K562 (cell line): Measurements from ENCODE around the gene SPTBN4. TPM values are rescaled to one million over a fixed set of nuclear protein-coding genes. Genes with fewer than 3 reads are reported as not detected.

Experiments used
- BRD9 ChIP-seq: fragments of 450-650 bp; IDR thresholded peaks from 2 replicates; pipeline ENCODE4 v1.6.1; 2018; ENCODE audit warnings: low read depth; ENCODE audit not compliant: partially characterized antibody
- CXXC5 ChIP-seq: fragments of 250-450 bp; sonication (Bioruptor Pico); IDR thresholded peaks from 2 replicates; pipeline ENCODE4 v1.8.0; 2022; ENCODE audit warnings: inconsistent platforms, mild to moderate bottlenecking, moderate library complexity
- LARP7 ChIP-seq: fragments of 450-650 bp; IDR thresholded peaks from 2 replicates; pipeline ENCODE4 v1.6.1; 2016
- MECOM ChIP-seq: fragments of 250-450 bp; sonication (Bioruptor Pico); IDR thresholded peaks from 2 replicates; pipeline ENCODE4 v1.8.0; 2022; ENCODE audit warnings: inconsistent platforms
- SMARCE1 ChIP-seq: fragments of 450-650 bp; IDR thresholded peaks from 2 replicates; pipeline ENCODE4 v1.7.1; 2016; ENCODE audit warnings: mild to moderate bottlenecking
- ZZZ3 ChIP-seq: fragments of 450-650 bp; IDR thresholded peaks from 2 replicates; pipeline ENCODE4 v1.6.1; 2016; ENCODE audit warnings: antibody characterized with exemption, mild to moderate bottlenecking, moderate library complexity
- polyA plus RNA-seq, 8 experiments: library from polyadenylated mRNA; depleted of rRNA in 4 of 8; stranded (reverse) in 5 of 8; unstranded in 3 of 8; fragments of >200 nt; fragmentation: Nextera tagmentation in 2 of 8; fragmentation: Illumina TruSeq in 1 of 8; extraction: Ambion mirVana in 2 of 8; extraction: Trizol in 1 of 8; gene quantifications; 2 replicates each; pipeline versions ENCODE4 v1.2.1 to v1.2.3, GENCODE V29; 2011 to 2014; ENCODE audit warnings: inconsistent platforms in 1 of 8, missing spikeins in 1 of 8
- total RNA-seq, 7 experiments: library from RNA; depleted of rRNA in 6 of 7; stranded (reverse); fragments of >200 nt in 6 of 7; fragmentation: Illumina TruSeq in 2 of 7; extraction: Trizol in 2 of 7; gene quantifications; 2 replicates each; pipeline versions ENCODE4 v1.2.1 to v1.2.3, GENCODE V29; 2011 to 2021; ENCODE audit warnings: low replicate concordance in 1 of 7
- TF ChIP-seq, protein P1 (sequence below): fragments of 200-600 bp; sonication (generic); IDR thresholded peaks from one replicate; pipeline ENCODE4 v1.6.1; 2012; ENCODE audit warnings: mild to moderate bottlenecking, low read depth, low read length, inconsistent platforms
- TF ChIP-seq, protein P2 (sequence below): sonication (generic); formaldehyde crosslinking; IDR thresholded peaks from 2 replicates; pipeline ENCODE4 v1.8.0; 2023; ENCODE audit warnings: mild to moderate bottlenecking, missing genetic modification reagents

SPTBN4 gene
- total and polyA plus RNA-seq, 9 of the 15 experiments (the other 6 are each of a cell fraction or from before 2014, with no cell fraction given) = 0.01 to 1.5 (median 0.86) TPM

GRCh38 chr19:40565355-40565754, 98.6 kb downstream of the SPTBN4 start (continued):
- TF ChIP-seq, protein P1, sequence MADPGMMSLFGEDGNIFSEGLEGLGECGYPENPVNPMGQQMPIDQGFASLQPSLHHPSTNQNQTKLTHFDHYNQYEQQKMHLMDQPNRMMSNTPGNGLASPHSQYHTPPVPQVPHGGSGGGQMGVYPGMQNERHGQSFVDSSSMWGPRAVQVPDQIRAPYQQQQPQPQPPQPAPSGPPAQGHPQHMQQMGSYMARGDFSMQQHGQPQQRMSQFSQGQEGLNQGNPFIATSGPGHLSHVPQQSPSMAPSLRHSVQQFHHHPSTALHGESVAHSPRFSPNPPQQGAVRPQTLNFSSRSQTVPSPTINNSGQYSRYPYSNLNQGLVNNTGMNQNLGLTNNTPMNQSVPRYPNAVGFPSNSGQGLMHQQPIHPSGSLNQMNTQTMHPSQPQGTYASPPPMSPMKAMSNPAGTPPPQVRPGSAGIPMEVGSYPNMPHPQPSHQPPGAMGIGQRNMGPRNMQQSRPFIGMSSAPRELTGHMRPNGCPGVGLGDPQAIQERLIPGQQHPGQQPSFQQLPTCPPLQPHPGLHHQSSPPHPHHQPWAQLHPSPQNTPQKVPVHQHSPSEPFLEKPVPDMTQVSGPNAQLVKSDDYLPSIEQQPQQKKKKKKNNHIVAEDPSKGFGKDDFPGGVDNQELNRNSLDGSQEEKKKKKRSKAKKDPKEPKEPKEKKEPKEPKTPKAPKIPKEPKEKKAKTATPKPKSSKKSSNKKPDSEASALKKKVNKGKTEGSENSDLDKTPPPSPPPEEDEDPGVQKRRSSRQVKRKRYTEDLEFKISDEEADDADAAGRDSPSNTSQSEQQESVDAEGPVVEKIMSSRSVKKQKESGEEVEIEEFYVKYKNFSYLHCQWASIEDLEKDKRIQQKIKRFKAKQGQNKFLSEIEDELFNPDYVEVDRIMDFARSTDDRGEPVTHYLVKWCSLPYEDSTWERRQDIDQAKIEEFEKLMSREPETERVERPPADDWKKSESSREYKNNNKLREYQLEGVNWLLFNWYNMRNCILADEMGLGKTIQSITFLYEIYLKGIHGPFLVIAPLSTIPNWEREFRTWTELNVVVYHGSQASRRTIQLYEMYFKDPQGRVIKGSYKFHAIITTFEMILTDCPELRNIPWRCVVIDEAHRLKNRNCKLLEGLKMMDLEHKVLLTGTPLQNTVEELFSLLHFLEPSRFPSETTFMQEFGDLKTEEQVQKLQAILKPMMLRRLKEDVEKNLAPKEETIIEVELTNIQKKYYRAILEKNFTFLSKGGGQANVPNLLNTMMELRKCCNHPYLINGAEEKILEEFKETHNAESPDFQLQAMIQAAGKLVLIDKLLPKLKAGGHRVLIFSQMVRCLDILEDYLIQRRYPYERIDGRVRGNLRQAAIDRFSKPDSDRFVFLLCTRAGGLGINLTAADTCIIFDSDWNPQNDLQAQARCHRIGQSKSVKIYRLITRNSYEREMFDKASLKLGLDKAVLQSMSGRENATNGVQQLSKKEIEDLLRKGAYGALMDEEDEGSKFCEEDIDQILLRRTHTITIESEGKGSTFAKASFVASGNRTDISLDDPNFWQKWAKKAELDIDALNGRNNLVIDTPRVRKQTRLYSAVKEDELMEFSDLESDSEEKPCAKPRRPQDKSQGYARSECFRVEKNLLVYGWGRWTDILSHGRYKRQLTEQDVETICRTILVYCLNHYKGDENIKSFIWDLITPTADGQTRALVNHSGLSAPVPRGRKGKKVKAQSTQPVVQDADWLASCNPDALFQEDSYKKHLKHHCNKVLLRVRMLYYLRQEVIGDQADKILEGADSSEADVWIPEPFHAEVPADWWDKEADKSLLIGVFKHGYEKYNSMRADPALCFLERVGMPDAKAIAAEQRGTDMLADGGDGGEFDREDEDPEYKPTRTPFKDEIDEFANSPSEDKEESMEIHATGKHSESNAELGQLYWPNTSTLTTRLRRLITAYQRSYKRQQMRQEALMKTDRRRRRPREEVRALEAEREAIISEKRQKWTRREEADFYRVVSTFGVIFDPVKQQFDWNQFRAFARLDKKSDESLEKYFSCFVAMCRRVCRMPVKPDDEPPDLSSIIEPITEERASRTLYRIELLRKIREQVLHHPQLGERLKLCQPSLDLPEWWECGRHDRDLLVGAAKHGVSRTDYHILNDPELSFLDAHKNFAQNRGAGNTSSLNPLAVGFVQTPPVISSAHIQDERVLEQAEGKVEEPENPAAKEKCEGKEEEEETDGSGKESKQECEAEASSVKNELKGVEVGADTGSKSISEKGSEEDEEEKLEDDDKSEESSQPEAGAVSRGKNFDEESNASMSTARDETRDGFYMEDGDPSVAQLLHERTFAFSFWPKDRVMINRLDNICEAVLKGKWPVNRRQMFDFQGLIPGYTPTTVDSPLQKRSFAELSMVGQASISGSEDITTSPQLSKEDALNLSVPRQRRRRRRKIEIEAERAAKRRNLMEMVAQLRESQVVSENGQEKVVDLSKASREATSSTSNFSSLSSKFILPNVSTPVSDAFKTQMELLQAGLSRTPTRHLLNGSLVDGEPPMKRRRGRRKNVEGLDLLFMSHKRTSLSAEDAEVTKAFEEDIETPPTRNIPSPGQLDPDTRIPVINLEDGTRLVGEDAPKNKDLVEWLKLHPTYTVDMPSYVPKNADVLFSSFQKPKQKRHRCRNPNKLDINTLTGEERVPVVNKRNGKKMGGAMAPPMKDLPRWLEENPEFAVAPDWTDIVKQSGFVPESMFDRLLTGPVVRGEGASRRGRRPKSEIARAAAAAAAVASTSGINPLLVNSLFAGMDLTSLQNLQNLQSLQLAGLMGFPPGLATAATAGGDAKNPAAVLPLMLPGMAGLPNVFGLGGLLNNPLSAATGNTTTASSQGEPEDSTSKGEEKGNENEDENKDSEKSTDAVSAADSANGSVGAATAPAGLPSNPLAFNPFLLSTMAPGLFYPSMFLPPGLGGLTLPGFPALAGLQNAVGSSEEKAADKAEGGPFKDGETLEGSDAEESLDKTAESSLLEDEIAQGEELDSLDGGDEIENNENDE = no peak
- TF ChIP-seq CXXC5 (CRISPR knock-in tag) (no peak), BRD9 (no peak), SMARCE1 (no peak), ZZZ3 (no peak), MECOM (CRISPR knock-in tag) (no peak), LARP7 (no peak)
- TF ChIP-seq, protein P2, sequence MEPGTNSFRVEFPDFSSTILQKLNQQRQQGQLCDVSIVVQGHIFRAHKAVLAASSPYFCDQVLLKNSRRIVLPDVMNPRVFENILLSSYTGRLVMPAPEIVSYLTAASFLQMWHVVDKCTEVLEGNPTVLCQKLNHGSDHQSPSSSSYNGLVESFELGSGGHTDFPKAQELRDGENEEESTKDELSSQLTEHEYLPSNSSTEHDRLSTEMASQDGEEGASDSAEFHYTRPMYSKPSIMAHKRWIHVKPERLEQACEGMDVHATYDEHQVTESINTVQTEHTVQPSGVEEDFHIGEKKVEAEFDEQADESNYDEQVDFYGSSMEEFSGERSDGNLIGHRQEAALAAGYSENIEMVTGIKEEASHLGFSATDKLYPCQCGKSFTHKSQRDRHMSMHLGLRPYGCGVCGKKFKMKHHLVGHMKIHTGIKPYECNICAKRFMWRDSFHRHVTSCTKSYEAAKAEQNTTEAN = no peak
